ENCODE data around the gene GCH1.

DNA sequence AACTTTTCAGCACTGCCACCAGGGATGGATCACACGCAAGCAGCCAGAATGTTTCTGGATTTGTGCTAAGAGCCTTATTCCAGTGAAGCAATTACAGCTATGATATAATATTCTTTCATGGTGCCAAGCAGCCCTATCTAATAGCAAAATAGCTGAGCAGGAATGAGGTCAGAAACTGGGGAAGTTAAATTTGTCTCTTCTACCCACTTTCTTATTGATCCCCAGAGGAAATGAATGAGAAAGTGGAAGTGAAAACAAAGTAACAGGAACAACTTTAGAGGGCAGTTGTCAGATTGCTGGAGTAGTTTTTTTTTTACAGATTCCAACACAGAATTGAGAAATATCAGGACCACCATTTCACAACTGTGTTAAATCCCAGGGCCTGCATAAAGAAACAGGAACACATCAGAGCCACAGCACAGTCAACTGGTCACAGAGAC is 44.8 kb downstream of the GCH1 start:
- TF ChIP-seq ZNF274 (IDR thresholded peaks at IDR 0.05; ENCODE audit: low read depth, low read length), result no peak
- no peak for TF ChIP-seq SUZ12 (IDR thresholded peaks at IDR 0.05; ENCODE audit: extremely low read depth, insufficient read depth, insufficient read length)
- TF ChIP-seq YY1 (IDR thresholded peaks at IDR 0.05; ENCODE audit: insufficient read depth, insufficient read length), result no peak

All from NT2/D1 (cell line).